SH-SY5Y (cell line): Measurements from ENCODE around the gene HELT.

Experiments used
- GATA2 ChIP-seq: IDR thresholded peaks from 2 replicates; pipeline ENCODE4 v1.6.1; 2011; ENCODE audit warnings: mild to moderate bottlenecking, low read depth, low read length
- GATA3 ChIP-seq: IDR thresholded peaks from 2 replicates; pipeline ENCODE4 v1.6.1; 2011; ENCODE audit warnings: low read depth, mild to moderate bottlenecking, low read length, moderate library complexity

Gene HELT

DNA sequence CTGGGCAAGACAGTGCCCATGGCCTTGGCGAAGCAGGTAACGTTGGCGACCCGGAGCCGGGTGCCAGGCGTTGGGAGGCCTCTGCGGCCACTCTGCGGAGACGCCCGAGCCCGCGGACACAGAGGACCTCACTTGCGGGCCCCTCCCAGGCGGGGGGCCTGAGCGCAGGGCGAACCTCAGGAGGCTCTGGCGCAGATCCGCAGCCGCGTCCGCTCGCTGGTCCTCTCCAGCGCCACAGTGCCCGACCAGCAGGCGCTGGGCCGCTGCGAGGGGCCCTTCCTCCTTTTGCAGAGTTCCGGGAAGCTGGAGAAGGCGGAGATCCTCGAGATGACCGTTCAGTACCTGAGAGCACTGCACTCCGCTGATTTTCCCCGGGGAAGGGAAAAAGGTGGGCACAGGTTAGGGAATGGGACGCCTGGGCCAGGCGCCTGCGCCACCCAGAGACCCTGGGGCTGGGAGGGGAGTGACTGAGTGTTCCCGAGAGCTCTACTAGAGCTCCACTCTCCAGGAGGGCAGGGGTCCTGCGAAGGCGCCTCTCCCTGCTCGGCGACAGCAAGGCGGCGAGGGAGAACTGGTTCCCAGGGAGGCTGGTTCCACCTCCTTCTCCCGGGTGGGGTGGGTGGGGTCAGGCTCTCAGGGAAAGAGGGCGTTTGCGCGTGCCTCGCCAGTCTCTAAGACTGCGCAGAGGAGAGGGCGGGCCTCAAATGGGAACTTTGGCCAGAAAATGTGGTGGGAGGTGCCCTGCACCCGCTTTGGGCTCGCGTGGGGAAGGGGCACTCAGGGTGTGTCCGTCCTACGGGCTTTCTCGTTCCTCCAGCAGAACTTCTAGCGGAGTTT is 1.4 kb downstream of the HELT start:
- TF ChIP-seq GATA3 (no peak), GATA2 (no peak)

DNA sequence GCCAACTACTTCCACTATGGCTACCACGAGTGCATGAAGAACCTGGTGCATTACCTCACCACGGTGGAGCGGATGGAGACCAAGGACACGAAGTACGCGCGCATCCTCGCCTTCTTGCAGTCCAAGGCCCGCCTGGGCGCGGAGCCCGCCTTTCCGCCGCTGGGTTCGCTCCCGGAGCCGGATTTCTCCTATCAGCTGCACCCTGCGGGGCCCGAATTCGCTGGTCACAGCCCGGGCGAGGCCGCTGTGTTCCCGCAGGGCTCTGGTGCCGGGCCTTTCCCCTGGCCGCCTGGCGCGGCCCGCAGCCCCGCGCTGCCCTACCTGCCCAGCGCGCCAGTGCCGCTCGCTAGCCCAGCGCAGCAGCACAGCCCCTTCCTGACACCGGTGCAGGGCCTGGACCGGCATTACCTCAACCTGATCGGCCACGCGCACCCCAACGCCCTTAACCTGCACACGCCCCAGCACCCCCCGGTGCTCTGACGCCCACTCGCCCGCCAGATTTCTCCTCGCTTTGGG is 2.1 kb downstream of the HELT start:
- no peak for TF ChIP-seq GATA2
- no peak for TF ChIP-seq GATA3

DNA sequence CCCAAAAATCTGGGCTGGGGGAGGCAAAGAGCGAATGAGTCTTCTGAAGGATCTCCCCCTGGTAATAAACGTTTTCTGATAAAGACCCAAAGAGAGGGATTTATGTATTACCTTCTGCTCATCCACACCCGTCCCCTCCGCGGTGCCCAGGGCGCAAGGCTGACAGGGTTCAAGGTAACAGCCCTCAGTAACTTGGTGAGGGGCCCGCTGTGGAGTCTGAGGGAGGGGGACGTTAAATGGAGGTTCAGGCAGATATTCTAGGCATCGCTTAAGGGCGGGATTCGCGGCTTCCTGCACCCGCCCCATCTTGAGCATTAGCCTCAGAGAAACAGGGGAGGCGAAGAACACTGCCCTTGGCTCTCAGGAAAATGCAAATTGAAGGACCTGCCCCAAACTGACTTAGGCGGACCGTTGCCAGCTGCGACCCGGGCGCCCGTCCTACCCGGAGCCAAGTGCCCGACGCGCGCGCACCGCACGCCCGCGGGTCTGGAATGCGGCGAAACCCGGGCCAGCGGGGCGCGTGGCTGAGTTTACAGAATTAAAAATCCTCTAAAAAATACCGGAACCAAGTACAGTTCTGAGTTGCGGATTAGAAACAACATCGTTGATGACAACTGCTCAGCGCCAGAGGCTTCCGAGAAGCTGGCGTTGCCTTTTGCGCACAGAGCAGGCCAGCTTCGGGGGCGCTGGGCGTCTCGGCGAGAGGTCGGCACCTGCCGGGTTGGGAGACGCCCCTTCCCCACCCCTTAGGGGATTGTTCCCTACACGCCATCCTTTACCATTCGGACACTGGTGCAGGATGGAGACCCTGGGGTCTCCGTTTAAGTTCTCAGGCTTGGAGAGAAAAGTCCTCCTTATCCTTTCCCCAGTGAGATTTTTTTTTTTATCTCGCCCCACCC is 2.8 kb downstream of the HELT start:
- TF ChIP-seq GATA3 (no peak), GATA2 (no peak)

DNA sequence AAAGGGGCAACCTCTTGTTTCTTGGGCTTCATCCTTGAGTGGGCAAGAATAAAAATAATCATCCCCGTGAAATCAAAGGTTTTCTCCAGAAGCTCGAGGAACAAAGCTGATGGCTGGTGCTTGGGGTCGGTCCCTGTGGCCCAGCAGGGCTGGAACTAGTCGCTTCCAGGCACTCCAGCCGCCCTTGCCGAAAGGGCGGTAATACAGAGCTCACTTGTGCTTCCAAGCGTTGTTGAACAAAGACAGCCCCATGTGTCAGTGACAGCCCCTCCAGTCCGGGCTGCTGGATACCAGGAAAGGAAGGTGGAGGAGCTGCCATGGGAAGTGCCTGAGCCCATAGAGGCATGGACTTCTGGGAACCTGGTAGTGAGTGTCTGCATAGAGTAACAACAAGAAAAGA is 5.2 kb downstream of the HELT start:
- TF ChIP-seq GATA2 = no peak
- TF ChIP-seq GATA3 = no peak

DNA sequence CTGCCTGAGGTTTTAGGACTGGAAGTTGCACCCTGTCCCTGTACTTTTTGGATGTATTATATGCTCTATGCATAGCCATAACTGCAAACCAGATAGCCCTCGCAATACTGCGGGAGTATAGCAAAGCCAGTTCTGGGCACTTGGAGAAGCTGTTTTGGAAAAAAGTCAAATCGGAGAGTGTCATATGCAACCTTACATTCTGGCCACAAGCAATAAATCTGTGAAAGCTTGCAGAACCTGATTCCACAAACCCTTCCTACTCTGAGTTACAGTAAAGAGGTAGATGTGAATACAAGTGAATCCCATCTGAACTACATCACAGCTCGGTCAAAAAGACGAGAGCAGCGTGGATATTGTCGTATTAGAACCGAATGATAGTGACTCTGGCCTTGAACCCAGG is 10.3 kb downstream of the HELT start:
- TF ChIP-seq GATA2 (no peak), GATA3 (no peak)

DNA sequence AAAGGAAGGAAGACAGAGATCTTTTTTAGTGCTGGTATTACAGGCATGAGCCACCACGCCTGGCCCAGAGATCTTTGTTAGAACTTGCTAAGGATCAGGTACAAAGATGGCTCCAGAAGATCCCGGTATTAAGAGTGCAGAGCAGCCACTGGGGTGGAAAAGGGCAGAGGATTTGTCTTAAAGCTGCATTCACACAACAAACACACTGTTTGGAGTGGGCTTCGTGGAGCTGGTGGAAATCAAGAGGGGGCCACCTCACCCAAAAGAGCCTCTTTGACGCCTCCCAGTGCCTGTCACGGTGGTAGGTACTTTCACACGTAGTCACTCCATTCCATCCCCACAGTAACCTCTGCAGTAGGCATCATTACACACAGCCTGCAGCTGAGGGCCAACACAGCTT is 13.3 kb downstream of the HELT start:
- no peak for TF ChIP-seq GATA2
- no peak for TF ChIP-seq GATA3

DNA sequence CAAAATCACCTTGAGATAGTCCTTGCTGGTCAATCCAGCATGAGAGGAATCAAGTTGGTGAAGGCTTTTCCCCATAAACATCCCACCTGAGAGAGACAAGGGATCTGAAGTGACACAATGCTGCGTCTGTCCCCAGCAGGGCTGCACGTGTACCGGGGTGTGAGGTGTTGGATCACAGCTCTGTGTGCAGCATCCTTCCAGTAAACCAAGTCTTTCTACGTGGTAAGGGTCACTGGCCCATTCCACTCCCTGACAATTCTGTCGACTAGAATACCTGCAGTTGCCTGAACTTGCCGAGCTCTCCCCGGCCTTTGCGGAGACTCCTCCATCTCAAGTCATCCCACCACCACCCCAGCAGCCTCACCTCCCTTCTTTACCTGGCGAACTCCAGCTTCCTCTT is 14.8 kb downstream of the HELT start:
- no peak for TF ChIP-seq GATA2
- no peak for TF ChIP-seq GATA3

DNA sequence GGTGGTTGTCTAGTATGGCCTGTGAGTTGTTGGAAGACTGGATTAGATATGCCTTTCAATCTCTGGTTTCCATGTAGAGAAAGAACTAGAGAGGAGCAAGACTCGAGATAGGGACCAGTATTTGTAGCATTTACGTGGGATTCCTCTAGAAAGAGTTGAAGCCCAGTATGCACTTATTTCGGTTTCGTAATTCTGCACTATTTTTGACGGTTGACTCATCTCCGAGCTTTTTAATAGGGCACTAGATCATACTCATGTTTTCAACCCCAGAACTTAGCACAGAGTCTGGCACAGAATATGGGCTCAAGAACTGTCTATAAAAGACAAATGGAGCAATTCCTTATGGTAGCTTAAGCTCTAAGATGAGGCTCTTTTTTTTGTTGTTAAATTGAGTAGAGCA is 15.7 kb downstream of the HELT start:
- TF ChIP-seq GATA2 = no peak
- no peak for TF ChIP-seq GATA3

DNA sequence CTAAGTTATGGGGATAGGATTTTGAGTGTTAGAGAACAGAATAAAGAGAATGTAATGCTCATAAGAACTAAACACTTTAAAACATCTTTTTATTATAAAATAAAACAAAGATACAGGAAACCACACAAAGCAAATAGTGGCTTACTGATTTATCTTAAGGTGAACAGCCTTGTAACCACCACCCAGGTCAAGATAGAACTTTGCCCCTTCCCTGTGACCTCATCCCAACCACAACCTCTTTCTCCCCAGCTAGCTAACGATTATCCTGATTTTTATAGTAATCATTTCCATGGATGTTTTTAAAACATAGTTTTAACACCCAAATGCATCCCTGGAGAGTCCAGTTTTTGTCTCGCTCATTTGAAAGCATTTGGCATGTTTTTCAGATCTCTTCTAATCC is 17.0 kb downstream of the HELT start:
- TF ChIP-seq GATA3 = no peak
- no peak for TF ChIP-seq GATA2

DNA sequence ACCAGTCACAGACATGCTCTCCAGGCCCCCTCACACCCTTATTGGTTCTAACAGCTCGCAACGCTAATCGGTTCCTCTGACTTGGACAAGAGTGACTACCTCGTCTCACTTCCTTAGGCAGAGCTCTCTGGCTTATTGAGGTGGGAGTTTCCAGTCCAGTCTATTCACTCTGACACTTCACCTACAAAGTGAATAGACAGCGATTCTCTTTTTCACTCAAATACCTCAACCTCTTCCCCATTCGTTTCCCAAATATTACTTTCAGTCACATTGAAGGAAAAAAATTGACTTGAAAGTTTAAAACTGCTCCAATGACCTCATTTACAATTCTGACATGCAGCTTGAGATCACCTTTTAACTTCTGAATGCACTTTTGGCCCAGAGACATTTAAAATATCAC is 17.7 kb downstream of the HELT start:
- TF ChIP-seq GATA2 (no peak), GATA3 (no peak)

DNA sequence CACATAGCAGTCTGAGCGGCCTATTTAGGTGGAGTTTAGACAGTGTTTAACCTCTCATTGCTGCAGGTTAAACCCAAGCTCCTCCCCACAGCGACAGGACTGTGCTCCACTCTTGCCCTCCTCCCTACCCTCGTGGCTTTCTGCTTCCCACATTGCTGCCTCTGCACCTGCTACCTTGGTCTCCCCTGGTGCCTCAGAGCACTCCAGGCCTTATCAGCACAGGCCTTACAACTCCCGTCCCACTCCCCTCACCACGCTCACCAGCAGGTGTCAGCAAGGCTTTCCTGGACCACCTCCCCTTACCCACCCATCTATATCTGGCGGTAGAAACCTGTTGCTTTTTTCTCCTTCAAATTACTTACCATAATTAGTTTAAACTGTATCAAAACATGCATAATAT is 18.6 kb downstream of the HELT start:
- TF ChIP-seq GATA3 = no peak
- no peak for TF ChIP-seq GATA2

DNA sequence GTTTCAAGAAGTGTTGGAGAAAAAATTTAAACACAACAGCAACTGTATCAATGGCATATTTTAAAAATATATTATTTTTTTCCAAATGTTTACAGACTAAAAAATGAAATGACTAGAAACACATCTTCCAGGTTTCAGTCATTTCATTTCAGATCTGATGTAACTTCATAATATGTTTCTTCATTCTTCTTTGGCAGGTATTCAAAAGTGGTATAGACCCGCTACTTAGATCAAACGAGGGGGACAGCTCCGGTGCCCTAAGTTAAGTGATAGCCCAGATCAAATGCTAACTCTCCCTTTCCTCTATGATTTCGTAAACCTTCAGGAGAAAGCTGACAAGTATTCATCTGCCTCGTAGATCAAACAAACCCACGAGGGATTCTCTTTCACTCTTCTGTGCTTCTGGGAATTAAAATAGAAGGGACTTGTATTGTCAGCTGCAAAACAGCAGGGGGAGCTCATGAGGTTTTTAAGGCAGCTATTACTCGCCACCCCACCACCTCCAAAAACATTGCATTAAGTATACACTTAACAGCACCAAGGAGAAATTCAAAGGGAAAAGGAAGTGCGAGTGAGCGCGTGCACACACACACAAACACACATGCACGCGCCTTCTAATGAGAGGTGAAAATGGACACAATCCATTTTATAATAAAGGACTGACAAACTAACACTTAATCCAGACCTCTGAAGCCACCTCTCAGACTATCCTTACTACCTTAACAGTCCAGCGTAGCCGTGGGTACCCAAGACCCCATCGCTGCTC is 21.4 kb downstream of the HELT start:
- no peak for TF ChIP-seq GATA3
- no peak for TF ChIP-seq GATA2

DNA sequence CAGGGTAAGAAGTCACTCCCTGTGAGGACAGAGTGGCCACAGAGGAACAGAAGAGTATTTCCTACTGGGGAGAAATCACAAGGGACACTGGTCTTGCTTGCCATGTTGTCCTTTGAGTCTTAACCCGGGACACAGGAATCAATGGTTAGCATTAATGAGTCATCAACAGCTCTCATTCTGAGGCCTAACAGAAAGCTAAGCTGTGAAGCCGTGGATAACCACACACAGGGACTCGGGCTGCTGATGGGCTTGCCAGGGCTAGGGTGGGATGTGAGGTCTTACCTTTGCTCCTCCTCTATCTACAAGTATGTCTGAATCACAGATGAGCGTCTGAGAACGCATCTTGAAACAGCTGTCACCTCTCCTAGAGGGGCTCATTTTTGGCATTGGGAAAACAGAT is 22.2 kb downstream of the HELT start:
- TF ChIP-seq GATA2 (no peak), GATA3 (no peak)

DNA sequence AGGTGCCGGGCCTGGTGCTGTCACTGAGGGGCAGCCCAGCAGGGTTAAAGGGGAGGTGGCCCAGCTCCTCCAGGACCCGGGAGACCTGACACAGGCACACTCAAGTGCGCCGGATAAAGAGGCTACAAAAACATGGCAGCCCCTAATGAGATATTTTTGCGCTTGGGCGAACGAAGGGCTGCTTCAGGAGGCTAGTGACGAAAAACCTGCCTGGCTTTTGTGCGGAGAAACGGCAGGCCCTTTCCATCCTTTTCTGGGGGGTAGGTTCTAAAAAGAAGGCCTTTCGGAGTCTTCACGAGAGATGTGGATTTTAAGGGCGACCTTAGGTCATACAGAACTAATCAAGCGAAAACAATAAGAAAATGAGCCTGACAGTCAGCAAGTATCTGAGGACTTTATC is 35.5 kb downstream of the HELT start:
- no peak for TF ChIP-seq GATA2
- TF ChIP-seq GATA3 = no peak
